Mucosa of gallbladder (tissue), 1 donor: ENCODE data around the gene STAP2. TPM values are rescaled to one million over a fixed set of nuclear protein-coding genes. Genes with fewer than 3 reads are reported as not detected.

Experiments used
- total RNA-seq: library from RNA; stranded (reverse); gene quantifications from one replicate; pipeline ENCODE4 v1.2.1, GENCODE V29; 2021
- donor health status: DM: no; HTN: no; CAD: no.

STAP2 gene
- total RNA-seq, 1 donor from 2014 or later, result 37.8 TPM

Other genes with a start within 250 kb of the STAP2 start
- gene MAP2K2, start 214.7 kb downstream of the STAP2 start, total RNA-seq, result 139 TPM
- 0.55 TPM for gene CREB3L3, start 185.2 kb downstream of the STAP2 start, total RNA-seq
- 28.3 TPM for gene SIRT6, start 156.3 kb downstream of the STAP2 start, total RNA-seq
- gene ANKRD24, start 156.1 kb downstream of the STAP2 start, total RNA-seq, result 3.4 TPM
- 5.6 TPM for gene EBI3, start 109.3 kb downstream of the STAP2 start, total RNA-seq
- 19.5 TPM for gene YJU2, start 91.7 kb downstream of the STAP2 start, total RNA-seq
- gene SHD, start 59.6 kb downstream of the STAP2 start, total RNA-seq, result not detected
- gene TMIGD2, start 36.4 kb downstream of the STAP2 start, total RNA-seq, result 0.98 TPM
- gene FSD1, start 34.2 kb downstream of the STAP2 start, total RNA-seq, result 1.3 TPM
- gene MPND, start 4.7 kb upstream of the STAP2 start, total RNA-seq, result 26.1 TPM
- gene SH3GL1, start 61.7 kb upstream of the STAP2 start, total RNA-seq, result 56.9 TPM
- 8.3 TPM for gene CHAF1A, start 63.8 kb upstream of the STAP2 start, total RNA-seq
- gene UBXN6, start 119.0 kb upstream of the STAP2 start, total RNA-seq, result 134 TPM
- 54.4 TPM for gene HDGFL2, start 133.5 kb upstream of the STAP2 start, total RNA-seq
- 36.4 TPM for gene PLIN4, start 179.7 kb upstream of the STAP2 start, total RNA-seq
- 13.6 TPM for gene PLIN5, start 196.4 kb upstream of the STAP2 start, total RNA-seq
- gene LRG1, start 201.2 kb upstream of the STAP2 start, total RNA-seq, result 16.2 TPM
- 5.0 TPM for gene SEMA6B, start 220.9 kb upstream of the STAP2 start, total RNA-seq